LNCAP (cell line): ENCODE data around the gene XPR1.

Experiments used
- TF ChIP-seq, protein P1 (sequence below): fragments of 450-650 bp; IDR thresholded peaks from 2 replicates; pipeline ENCODE4 v1.5.1; 2017; ENCODE audit warnings: mild to moderate bottlenecking

XPR1 gene

DNA sequence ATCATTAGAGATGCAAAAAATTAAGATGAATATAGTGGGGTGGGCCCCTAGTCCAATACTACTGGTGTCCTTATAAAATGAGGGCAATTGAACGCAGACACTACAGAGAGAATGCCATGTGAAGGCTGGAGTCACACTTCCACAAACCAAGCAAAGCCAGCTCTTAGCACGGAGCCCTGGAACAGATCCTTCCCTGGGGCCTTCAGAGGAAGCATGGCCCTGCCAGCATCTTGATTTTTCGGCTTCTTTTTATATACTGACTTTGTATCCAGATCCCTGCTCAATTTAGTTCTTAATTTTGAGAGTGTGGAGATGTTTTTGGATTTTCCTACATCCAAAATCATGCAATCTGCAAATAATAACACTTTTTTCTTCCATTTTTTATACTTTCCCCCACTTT, 270.7 kb downstream of the XPR1 start:
- TF ChIP-seq, protein P1, sequence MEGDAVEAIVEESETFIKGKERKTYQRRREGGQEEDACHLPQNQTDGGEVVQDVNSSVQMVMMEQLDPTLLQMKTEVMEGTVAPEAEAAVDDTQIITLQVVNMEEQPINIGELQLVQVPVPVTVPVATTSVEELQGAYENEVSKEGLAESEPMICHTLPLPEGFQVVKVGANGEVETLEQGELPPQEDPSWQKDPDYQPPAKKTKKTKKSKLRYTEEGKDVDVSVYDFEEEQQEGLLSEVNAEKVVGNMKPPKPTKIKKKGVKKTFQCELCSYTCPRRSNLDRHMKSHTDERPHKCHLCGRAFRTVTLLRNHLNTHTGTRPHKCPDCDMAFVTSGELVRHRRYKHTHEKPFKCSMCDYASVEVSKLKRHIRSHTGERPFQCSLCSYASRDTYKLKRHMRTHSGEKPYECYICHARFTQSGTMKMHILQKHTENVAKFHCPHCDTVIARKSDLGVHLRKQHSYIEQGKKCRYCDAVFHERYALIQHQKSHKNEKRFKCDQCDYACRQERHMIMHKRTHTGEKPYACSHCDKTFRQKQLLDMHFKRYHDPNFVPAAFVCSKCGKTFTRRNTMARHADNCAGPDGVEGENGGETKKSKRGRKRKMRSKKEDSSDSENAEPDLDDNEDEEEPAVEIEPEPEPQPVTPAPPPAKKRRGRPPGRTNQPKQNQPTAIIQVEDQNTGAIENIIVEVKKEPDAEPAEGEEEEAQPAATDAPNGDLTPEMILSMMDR: no peak

DNA sequence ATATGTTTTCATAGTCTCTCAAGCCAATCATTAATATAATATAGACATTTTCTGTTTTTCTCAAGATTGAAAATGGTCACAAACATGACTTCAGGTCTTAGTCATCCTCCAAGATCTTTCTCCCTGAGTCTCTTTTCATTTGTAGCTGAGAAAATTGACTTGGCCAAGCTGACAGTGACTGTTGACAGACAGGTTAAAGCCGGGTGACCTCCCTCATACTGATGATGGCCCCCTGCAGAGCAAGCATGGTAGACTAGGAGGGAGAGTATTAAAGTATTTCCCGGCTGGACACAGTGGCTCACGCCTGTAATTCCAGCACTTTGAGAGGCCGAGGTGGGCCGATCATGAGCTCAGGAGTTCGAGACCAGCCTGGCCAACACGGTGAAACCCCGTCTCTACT, 274.1 kb downstream of the XPR1 start:
- TF ChIP-seq, protein P1: no peak

DNA sequence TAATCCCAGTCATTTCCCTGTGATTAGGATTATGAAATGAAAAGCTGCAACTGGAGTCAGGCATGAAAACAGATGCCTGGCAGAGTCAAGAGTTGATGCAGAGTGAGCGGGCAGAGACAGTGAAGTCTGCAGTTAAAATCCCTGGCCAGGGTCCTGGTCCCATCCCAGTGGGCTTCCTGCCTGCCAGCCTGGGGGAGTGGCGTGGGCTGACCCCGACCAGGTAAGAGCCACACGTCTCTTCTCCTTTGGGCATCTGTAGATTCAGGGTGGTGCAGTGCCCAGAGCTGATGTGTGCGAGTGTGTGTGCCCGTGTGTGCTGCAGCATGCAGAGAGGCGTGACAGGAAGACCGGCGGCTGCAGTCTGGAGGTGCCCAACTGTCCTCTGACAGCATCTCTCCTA, 274.7 kb downstream of the XPR1 start:
- TF ChIP-seq, protein P1: no peak

DNA sequence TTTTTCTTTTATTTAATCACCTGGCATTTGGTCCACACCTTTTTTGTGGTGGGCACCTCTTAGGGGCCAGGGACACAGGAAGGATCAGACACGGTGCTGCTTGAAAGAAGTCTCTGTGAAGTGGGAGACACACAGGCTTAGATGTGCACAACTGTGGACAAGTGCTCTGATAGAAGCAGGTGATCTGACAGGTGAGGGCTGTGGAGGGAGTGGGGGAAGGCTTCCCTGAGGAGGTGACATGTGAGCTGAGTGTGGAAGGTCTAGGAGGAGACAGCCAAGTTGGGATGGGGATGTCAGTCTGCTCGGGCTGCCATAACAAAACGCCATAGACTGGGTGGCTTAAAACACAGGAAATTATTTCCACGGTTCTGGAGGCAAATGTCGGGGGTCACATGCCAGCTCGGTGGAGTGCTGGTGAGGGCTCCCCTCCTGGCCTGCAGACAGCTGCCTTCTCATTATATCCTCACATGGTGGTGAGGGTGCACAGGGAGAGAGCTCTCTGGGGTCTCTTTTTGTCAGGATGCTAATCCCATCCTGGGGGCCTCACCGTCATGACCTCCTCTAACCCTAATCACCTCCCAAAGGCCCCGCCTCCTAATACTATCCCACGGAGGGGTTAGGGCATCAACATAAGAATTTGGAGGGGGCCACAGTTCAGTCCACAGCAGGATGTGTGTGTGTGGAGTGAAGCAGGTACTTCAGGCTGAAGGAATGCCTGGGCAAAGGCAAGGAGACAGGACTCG, 275.7 kb downstream of the XPR1 start:
- TF ChIP-seq, protein P1: no peak

DNA sequence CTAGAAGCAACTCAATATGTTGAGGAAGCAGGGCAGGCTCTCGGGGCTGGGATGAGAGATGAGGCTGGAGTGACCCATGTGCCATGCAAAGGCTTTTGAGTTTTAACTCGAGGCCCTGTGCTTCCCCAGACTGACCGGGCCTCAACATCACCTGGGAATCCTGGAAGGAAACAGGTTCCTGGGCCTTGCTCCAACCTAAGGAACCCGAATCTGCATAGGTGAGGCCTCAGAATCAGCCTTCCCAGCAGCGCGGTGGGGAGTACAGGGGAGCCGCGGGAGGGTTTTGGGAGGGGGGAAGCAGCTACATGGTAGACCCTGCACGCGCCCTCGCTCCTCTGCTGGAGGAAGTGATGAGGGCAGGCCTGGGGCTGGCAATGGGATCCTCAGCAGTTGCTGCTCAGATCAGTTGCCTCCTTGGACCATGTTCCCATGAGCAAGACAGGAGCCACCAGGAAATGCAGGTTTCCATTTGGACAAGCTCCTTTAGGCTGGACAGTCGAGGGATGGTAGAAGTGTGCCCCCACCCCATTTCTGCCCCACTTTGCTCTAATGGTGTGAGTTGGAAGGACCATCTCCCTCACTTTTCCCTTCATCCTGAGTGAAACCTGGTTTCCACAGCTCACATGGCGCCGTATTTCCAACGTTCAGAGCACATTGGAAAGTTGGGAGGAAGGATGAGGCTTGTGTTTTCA, 276.4 kb downstream of the XPR1 start:
- TF ChIP-seq, protein P1: no peak

DNA sequence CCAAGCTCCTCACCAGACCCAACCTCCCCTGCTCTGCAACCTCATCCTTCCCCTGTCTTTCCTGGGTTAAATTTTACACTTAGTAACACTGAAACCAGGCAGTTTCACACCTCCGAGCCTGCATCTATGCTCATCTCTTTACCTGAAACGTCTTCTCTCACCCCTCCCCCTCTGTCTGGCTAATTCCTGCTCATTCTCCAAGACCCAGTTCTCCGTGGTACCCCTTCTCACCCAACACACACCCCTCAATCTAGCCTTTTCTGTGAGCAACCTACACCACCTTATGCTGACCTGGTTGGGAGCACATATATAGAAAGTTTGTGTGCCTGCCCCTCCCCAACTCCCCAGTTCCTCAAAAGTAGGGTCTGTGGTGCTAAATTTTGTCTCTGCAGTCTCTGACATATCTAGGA, 277.2 kb downstream of the XPR1 start:
- TF ChIP-seq, protein P1: no peak

DNA sequence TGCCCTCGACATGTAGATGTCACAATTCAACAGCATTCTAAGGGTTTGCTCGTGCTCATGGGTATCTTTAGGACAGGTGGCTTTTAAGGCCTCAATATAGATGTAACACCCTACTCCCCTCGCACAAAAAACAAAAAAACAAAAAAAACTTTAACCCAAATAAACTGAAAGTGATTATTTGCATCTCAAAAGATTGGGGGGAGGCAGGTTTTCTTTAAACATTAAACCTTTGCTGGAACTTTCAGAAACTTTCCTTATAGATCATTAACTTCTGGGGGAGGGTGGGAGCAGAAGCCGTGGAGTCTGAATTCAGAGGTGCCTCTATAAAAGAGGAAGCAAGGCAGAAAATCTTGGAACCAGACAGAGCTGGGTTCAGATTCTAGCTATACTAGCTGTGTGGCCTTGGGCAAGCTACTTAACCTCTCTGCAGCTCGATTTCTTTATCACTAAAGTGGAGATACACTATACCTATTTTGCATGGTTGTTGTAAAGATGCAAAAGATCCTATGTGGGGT, 277.7 kb downstream of the XPR1 start:
- TF ChIP-seq, protein P1: no peak
